Measurements from ENCODE around the gene AMT. TPM values are rescaled to one million over a fixed set of nuclear protein-coding genes. Genes with fewer than 3 reads are reported as not detected.

Gene AMT
- total RNA-seq, 5 donors from 2014 or later (not counting 1 experiment from before 2014, with no cell fraction given), result 9.6 to 14.1 (median 11.1) TPM

DNA sequence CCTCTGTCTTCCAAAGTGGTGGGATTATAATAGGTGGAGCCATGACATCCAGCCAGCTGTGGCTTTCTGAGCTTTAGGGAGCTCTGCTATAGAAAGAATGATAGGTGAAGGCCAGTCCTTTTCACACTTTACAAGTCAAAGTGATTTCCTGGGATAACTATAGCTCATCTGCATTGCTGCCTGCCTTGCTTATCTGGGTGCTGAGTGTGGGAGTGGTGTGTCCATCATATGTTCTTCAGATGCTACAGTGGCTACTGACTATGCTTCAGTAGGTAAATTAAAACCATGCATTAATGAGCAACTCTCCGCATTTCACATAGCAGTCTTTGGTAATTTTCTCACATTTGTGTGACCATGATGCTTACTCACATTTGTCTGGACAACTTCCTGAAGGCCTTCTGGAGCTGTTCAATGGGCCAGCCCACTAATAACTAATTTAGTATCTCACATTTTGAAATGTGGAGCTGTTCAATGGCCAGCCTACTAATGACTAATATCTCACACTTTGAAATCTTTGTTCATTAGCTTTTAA lies 33.9 kb downstream of the AMT start:
- DNase-seq (no peak), ATAC-seq (replicated peaks in 1 of 4) (no peak)
- Histone ChIP-seq H3K27ac (ENCODE audit: low read length) (no peak overlapping the region), H3K27me3 (replicated peaks in 1 of 2; ENCODE audit: control insufficient read depth in 2 of 2, extremely low read depth in 1 of 2, insufficient read depth in 2 of 2, low read length in 1 of 2) (no peaks in the 10 kb centered on the region), H3K9me3 (no peaks in the 10 kb centered on the region), H3K4me1 (ENCODE audit: control insufficient read depth in 1 of 2, extremely low read depth in 1 of 2, insufficient read depth in 2 of 2, low read length in 2 of 2) (peaks cover 4 to 63% of the 10 kb centered on the region in 2 experiments), H3K4me3 (ENCODE audit: control insufficient read depth in 1 of 2, extremely low read depth in 1 of 2, low read length in 1 of 2) (no peak overlapping the region), H3K36me3 (ENCODE audit: control insufficient read depth in 2 of 2, extremely low read depth in 1 of 2, insufficient read depth in 1 of 2, low read length in 1 of 2) (peaks cover 0 to 9% of the 10 kb centered on the region in 2 donors)
- ChIA-PET POLR2A (interaction anchor here in 1 of 2 donors (0.5 kb wide), 1 partner anchor 56 kb away, joined by 3 read pairs; no protein-coding TSS in a partner anchor), CTCF (interaction anchor here (0.6 to 1.2 kb wide), 3 partner anchors 17 to 564 kb away, joined by 3 to 5 read pairs (median 3); no protein-coding TSS in a partner anchor)
- no peaks in the 10 kb centered on the region for H3K27me3 Mint-ChIP-seq
- no peaks in the 10 kb centered on the region for H3K9me3 Mint-ChIP-seq
- peak overlapping the region; percentile 16 to 23 for H3K27ac Mint-ChIP-seq
- H3K36me3 Mint-ChIP-seq, result peaks cover 9% of the 10 kb centered on the region
- peak overlapping the region in 1 of 3 donors; percentile 17 for H3K4me3 Mint-ChIP-seq
- H3K4me1 Mint-ChIP-seq, result peaks cover 58 to 79% (median 71%) of the 10 kb centered on the region in 3 donors
- no CpG with 5 or more reads among the region's 1 CpG for WGBS (ENCODE audit: insufficient coverage)

GRCh38 chr3:49387721-49388120 lies 34.6 kb downstream of the AMT start:
- peaks cover 4 to 60% of the 10 kb centered on the region in 2 experiments for H3K4me1 ChIP-seq (ENCODE audit: control insufficient read depth in 1 of 2, extremely low read depth in 1 of 2, insufficient read depth in 2 of 2, low read length in 2 of 2)
- POLR2A ChIA-PET, result no interaction called here
- DNase-seq (no peak), ATAC-seq (replicated peaks in 1 of 4) (no peak)
- H3K27me3 ChIP-seq (replicated peaks in 1 of 2; ENCODE audit: control insufficient read depth in 2 of 2, extremely low read depth in 1 of 2, insufficient read depth in 2 of 2, low read length in 1 of 2), result no peaks in the 10 kb centered on the region
- Mint-ChIP-seq H3K27me3 (no peaks in the 10 kb centered on the region), H3K9me3 (no peaks in the 10 kb centered on the region), H3K36me3 (peaks cover 6% of the 10 kb centered on the region), H3K4me1 (peaks cover 53 to 78% (median 72%) of the 10 kb centered on the region in 3 donors), H3K4me3 (no peak overlapping the region), H3K27ac (peak overlapping the region; percentile 23 to 60)
- no peaks in the 10 kb centered on the region for H3K9me3 ChIP-seq
- CTCF ChIA-PET, result no interaction called here
- H3K36me3 ChIP-seq (ENCODE audit: control insufficient read depth in 2 of 2, extremely low read depth in 1 of 2, insufficient read depth in 1 of 2, low read length in 1 of 2), result peaks cover 0 to 9% of the 10 kb centered on the region in 2 donors
- no peak overlapping the region for H3K4me3 ChIP-seq (ENCODE audit: control insufficient read depth in 1 of 2, extremely low read depth in 1 of 2, low read length in 1 of 2)
- H3K27ac ChIP-seq (ENCODE audit: low read length), result no peak overlapping the region
- WGBS (ENCODE audit: insufficient coverage), result no CpG with 5 or more reads among the region's 2 CpGs

DNA sequence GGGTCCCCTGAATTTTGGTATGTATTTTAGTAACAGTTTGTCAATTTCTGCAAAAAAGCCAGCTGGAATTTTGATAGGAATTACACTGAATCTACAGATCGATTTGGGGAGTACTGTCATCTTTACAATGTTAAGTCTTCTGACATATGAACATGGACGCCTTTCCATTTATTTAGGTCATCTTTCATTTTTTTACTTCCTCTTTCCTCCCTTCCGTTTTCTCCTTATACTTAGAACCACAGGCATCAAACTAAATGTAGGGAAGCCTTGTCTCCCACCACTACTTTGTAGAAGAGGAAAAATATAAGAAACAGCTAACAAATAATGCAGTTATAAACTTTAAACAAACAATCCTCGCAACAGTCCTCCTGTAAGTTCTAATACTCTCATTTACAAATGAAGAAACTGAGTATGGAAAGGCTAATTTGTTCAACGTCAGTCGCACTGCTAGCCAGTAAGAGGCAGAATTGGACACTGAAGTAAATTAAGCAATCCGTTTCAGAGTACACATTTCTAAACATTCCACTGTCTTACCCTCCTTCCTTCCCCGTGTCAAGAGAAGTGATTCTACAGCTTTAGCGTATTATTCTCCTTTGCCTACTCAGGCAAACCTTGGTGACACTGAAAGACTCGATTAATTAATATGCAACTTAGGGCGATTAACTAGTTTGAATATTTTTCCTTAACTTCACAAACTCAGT lies 36.1 kb downstream of the AMT start:
- ATAC-seq (replicated peaks in 1 of 4), result no peak
- POLR2A ChIA-PET, result no interaction called here
- peak overlapping the region; percentile 46 to 65 for H3K27ac Mint-ChIP-seq

DNA sequence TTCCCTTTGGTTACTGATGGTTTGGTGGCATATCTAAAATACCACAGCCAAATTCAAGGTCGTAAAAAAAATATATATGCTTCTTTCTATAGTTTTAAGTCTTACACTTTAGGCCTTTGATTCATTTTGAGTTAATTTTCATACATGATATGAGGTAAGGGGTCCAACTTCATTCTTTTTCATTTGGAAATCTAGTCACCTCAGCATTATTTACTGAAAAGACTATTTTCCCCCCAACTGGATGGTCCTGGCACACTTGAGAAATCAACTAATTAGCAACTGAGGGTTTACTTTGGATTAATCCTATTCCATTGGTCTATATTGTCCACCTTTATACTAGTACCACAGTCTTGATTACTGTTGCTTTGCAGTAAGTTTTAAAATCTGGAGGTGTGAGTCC lies 36.7 kb downstream of the AMT start:
- peaks cover 6% of the 10 kb centered on the region for H3K36me3 Mint-ChIP-seq
- H3K27me3 Mint-ChIP-seq, result no peaks in the 10 kb centered on the region
- H3K9me3 ChIP-seq, result no peaks in the 10 kb centered on the region
- H3K4me3 ChIP-seq (ENCODE audit: control insufficient read depth in 1 of 2, extremely low read depth in 1 of 2, low read length in 1 of 2), result no peak overlapping the region
- H3K27ac Mint-ChIP-seq, result peak overlapping the region; percentile 46 to 65
- no CpG with 5 or more reads among the region's 1 CpG for WGBS (ENCODE audit: insufficient coverage)
- no peak for DNase-seq
- H3K36me3 ChIP-seq (ENCODE audit: control insufficient read depth in 2 of 2, extremely low read depth in 1 of 2, insufficient read depth in 1 of 2, low read length in 1 of 2), result peaks cover 0 to 9% of the 10 kb centered on the region in 2 donors
- H3K4me1 Mint-ChIP-seq, result peaks cover 51 to 82% (median 79%) of the 10 kb centered on the region in 3 donors
- no peaks in the 10 kb centered on the region for H3K9me3 Mint-ChIP-seq
- ChIA-PET POLR2A (no interaction called here), CTCF (no interaction called here)
- no peaks in the 10 kb centered on the region for H3K27me3 ChIP-seq (replicated peaks in 1 of 2; ENCODE audit: control insufficient read depth in 2 of 2, extremely low read depth in 1 of 2, insufficient read depth in 2 of 2, low read length in 1 of 2)
- no peak for ATAC-seq (replicated peaks in 1 of 4)
- H3K4me3 Mint-ChIP-seq, result peak overlapping the region in 1 of 3 donors; percentile 37
- no peak overlapping the region for H3K27ac ChIP-seq (ENCODE audit: low read length)
- H3K4me1 ChIP-seq (ENCODE audit: control insufficient read depth in 1 of 2, extremely low read depth in 1 of 2, insufficient read depth in 2 of 2, low read length in 2 of 2), result peaks cover 4 to 61% of the 10 kb centered on the region in 2 experiments

More for the DNA sequence above, 36.1 kb downstream of the AMT start:
- Histone ChIP-seq H3K27me3 (replicated peaks in 1 of 2; ENCODE audit: control insufficient read depth in 2 of 2, extremely low read depth in 1 of 2, insufficient read depth in 2 of 2, low read length in 1 of 2) (no peaks in the 10 kb centered on the region), H3K4me3 (ENCODE audit: control insufficient read depth in 1 of 2, extremely low read depth in 1 of 2, low read length in 1 of 2) (no peak overlapping the region), H3K9me3 (no peaks in the 10 kb centered on the region), H3K27ac (ENCODE audit: low read length) (no peak overlapping the region), H3K36me3 (ENCODE audit: control insufficient read depth in 2 of 2, extremely low read depth in 1 of 2, insufficient read depth in 1 of 2, low read length in 1 of 2) (peaks cover 0 to 9% of the 10 kb centered on the region in 2 donors), H3K4me1 (ENCODE audit: control insufficient read depth in 1 of 2, extremely low read depth in 1 of 2, insufficient read depth in 2 of 2, low read length in 2 of 2) (peaks cover 4 to 60% of the 10 kb centered on the region in 2 experiments)
- Mint-ChIP-seq H3K36me3 (peaks cover 6% of the 10 kb centered on the region), H3K9me3 (no peaks in the 10 kb centered on the region), H3K27me3 (no peaks in the 10 kb centered on the region), H3K4me1 (peaks cover 51 to 78% (median 75%) of the 10 kb centered on the region in 3 donors), H3K4me3 (peak overlapping the region in 2 of 3 donors; percentile 37 to 40)
- no peak for DNase-seq
- CTCF ChIA-PET, result no interaction called here
- 66% methylated on average over 3 of the region's 11 CpGs for WGBS (ENCODE audit: insufficient coverage)

DNA sequence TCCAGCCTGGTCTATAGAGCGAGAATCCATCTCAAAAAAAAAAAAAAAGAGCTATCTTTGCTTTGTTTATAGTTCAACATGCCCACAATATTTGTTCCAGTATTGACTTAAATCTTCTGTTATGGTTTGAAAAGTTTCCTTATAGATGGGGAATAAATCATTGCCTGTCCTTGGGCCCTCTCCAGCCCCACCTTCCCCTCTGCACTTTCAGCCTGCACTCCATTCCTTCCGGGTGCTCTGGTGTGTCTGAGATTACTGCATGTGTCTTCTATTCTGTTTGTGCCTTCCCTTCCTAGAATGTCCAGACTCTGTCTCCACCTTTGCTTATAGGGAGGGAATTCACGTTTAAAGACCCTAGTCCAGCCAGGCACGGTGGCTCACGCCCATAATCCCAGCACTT lies 38.9 kb downstream of the AMT start:
- POLR2A ChIA-PET, result interaction anchor here in 1 of 2 donors (0.6 kb wide), 1 partner anchor 107 kb away, joined by 7 read pairs; no protein-coding TSS in a partner anchor
- no peak overlapping the region for H3K4me3 Mint-ChIP-seq

DNA sequence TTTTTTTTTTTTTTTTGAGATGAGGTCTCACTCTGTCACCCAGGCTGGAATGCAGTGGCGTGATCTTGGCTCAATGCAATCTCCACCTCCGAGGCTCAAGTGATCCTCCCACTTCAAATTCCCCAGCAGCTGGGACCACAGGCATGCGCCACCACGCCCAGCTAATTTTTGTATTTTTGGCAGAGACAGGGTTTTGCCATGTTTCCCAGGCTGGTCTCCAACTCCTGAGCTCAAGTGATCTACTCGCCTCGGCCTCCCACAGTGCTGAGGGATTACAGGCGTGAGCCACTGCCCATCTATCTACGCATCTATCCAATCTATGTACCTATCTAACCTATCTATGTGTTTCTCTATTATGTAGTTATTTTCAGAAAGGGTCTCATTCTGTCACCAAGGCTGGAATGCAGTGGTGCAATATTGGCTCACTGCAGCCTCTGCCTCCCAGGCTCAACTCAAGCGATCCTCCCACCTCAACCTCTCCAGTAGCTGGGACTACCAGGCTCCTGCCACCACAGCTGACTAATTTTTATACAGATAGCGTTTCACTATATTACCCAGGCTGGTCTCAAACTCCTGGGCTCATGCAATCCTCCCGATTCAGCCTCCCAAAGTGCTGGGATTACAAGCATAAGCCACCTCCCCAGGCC lies 43.9 kb downstream of the AMT start:
- DNase-seq (no peak), ATAC-seq (replicated peaks in 1 of 4) (no peak)
- H3K4me3 Mint-ChIP-seq, result no peak overlapping the region
- whole genome bisulfite sequencing (ENCODE audit: insufficient coverage), result 94% methylated on average over 2 of the region's 11 CpGs
- Histone ChIP-seq H3K27me3 (replicated peaks in 1 of 2; ENCODE audit: control insufficient read depth in 2 of 2, extremely low read depth in 1 of 2, insufficient read depth in 2 of 2, low read length in 1 of 2) (no peaks in the 10 kb centered on the region), H3K4me3 (ENCODE audit: control insufficient read depth in 1 of 2, extremely low read depth in 1 of 2, low read length in 1 of 2) (no peak overlapping the region), H3K4me1 (ENCODE audit: control insufficient read depth in 1 of 2, extremely low read depth in 1 of 2, insufficient read depth in 2 of 2, low read length in 2 of 2) (peaks cover 0 to 50% of the 10 kb centered on the region in 2 experiments), H3K9me3 (no peaks in the 10 kb centered on the region), H3K36me3 (ENCODE audit: control insufficient read depth in 2 of 2, extremely low read depth in 1 of 2, insufficient read depth in 1 of 2, low read length in 1 of 2) (peaks cover 1 to 20% of the 10 kb centered on the region in 2 donors), H3K27ac (ENCODE audit: low read length) (no peak overlapping the region)
- ChIA-PET POLR2A (interaction anchor here in 1 of 2 donors (0.6 kb wide), 1 partner anchor 35 kb away, joined by 3 read pairs; no protein-coding TSS in a partner anchor), CTCF (no interaction called here)
- no peaks in the 10 kb centered on the region for H3K9me3 Mint-ChIP-seq
- H3K36me3 Mint-ChIP-seq, result peaks cover 10% of the 10 kb centered on the region
- no peaks in the 10 kb centered on the region for H3K27me3 Mint-ChIP-seq
- peaks cover 37 to 66% (median 65%) of the 10 kb centered on the region in 3 donors for H3K4me1 Mint-ChIP-seq
- H3K27ac Mint-ChIP-seq, result peak overlapping the region; percentile 72 to 76

More for the DNA sequence above, 38.9 kb downstream of the AMT start:
- Mint-ChIP-seq H3K36me3 (peaks cover 7% of the 10 kb centered on the region), H3K27ac (peak overlapping the region in 1 of 2 donors; percentile 6), H3K4me1 (peaks cover 58 to 81% (median 80%) of the 10 kb centered on the region in 3 donors), H3K9me3 (no peaks in the 10 kb centered on the region), H3K27me3 (no peaks in the 10 kb centered on the region)
- ATAC-seq (replicated peaks in 1 of 4) (no peak), DNase-seq (no peak)
- Histone ChIP-seq H3K4me3 (ENCODE audit: control insufficient read depth in 1 of 2, extremely low read depth in 1 of 2, low read length in 1 of 2) (no peak overlapping the region), H3K27ac (ENCODE audit: low read length) (no peak overlapping the region), H3K4me1 (ENCODE audit: control insufficient read depth in 1 of 2, extremely low read depth in 1 of 2, insufficient read depth in 2 of 2, low read length in 2 of 2) (peaks cover 4 to 59% of the 10 kb centered on the region in 2 experiments), H3K36me3 (ENCODE audit: control insufficient read depth in 2 of 2, extremely low read depth in 1 of 2, insufficient read depth in 1 of 2, low read length in 1 of 2) (peaks cover 0 to 6% of the 10 kb centered on the region in 2 donors), H3K9me3 (no peaks in the 10 kb centered on the region), H3K27me3 (replicated peaks in 1 of 2; ENCODE audit: control insufficient read depth in 2 of 2, extremely low read depth in 1 of 2, insufficient read depth in 2 of 2, low read length in 1 of 2) (no peaks in the 10 kb centered on the region)
- CTCF ChIA-PET, result interaction anchor here in 1 of 2 donors (0.6 kb wide), 1 partner anchor 22 kb away, joined by 3 read pairs; no protein-coding TSS in a partner anchor
- WGBS (ENCODE audit: insufficient coverage), result no CpG with 5 or more reads among the region's 5 CpGs

Measured in T-cell (primary cell).